Measurements from ENCODE around the gene ARHGAP18.

ARHGAP18 gene

DNA sequence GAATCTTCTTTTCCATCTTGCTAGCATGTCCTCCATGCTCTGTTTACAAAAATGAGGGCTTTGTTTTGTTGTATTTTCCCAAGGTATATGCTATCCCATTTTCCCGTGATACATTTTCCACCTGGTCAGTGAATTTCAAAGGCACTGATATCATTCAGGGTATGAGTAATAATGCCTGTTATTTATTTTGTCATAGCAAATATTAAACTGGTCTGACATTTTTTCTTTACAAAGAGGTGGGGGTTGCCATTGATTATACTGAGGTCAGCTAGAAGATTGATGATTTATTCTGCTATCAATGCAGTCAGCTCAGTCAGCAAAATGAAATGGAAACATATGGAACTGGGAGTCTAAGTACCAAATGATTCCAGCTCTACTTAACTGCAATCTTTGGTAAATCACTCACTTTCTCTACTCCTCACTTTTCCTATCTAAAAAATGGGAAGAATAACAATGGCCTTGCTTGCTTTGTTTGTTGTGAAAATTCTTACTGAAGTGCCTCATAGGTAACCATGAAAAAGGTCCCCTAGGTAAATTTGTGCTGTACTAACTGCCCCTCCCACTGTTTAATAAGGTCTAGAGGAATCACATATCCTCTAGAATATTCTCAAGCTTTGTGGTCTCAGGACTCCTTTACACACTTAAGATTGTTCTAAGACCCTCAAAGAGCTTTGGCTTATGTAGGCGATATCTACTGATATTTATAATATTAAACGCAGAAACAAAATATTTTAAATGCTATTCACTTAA lies 64.0 kb downstream of the ARHGAP18 start:
- Mint-ChIP-seq H3K9me3 (no peaks in the 10 kb centered on the region), H3K36me3 (peaks cover 5% of the 10 kb centered on the region), H3K4me3 (no peak overlapping the region), H3K27me3 (no peaks in the 10 kb centered on the region), H3K4me1 (peaks cover 7% of the 10 kb centered on the region), H3K27ac (no peak overlapping the region)
- CTCF ChIA-PET, result no interaction called here
- DNase-seq, result no peak

DNA sequence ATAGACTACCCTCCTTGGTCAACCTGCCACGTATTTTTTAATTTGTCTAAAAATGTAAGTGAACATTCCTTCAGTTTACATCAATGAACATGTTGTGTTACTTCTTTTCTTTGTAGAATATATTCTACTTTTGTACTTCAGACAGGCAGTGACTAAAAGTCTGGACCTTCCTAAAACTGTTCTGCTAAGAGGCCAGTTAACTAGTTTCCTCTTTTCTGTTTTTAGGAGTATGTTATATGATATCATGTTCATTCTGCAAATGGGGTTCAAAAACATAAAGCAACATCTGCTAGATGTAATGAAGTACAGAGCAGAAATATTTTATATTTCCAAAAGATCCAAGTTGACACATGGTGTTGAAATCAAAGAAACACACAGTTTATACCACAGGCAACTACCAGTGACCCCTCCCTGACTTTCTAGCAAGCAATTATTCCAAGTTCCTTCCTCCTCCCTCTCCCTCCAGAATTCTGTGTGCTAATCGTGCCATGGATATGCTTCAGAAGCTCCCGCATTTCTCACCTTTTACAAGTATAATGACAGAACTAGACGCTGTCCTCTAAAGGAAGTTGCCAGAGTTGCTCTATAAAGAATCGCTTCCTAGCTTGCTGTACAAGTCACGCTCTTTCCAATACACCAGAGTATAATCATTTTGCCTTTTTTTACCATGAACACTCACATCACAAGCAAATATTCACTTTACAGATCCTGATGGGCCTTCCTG lies 64.7 kb downstream of the ARHGAP18 start:
- Mint-ChIP-seq H3K9me3 (no peaks in the 10 kb centered on the region), H3K27ac (no peak overlapping the region), H3K27me3 (no peaks in the 10 kb centered on the region), H3K4me3 (no peak overlapping the region), H3K36me3 (peaks cover 10% of the 10 kb centered on the region), H3K4me1 (peaks cover 3% of the 10 kb centered on the region)
- CTCF ChIA-PET, result no interaction called here
- DNase-seq, result no peak

DNA sequence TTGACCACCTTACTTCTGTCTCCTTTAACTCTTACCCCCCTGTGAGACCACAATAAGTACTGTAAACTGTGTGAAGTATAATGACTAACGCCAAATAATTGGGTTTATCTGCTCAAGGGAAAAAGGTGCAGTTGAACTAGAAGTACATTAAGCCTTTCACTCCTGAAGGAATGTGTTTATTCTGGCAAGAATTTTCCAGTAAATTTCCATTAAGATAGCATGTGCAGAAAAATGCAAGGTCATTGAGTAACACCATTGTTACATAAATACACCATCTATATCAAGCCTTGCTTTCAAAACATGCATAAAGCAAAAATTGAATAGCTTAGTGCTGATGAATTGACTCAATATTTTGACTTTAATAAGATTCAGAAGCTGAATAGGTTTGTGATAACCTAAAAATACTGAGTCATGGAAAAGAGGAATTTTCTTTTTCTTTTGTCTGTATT lies 65.4 kb downstream of the ARHGAP18 start:
- peaks cover 11% of the 10 kb centered on the region for H3K36me3 Mint-ChIP-seq
- CTCF ChIA-PET, result no interaction called here
- H3K4me1 Mint-ChIP-seq, result peaks cover 3% of the 10 kb centered on the region
- no peaks in the 10 kb centered on the region for H3K9me3 Mint-ChIP-seq
- DNase-seq, result no peak
- H3K4me3 Mint-ChIP-seq, result no peak overlapping the region
- no peak overlapping the region for H3K27ac Mint-ChIP-seq
- H3K27me3 Mint-ChIP-seq, result no peaks in the 10 kb centered on the region

DNA sequence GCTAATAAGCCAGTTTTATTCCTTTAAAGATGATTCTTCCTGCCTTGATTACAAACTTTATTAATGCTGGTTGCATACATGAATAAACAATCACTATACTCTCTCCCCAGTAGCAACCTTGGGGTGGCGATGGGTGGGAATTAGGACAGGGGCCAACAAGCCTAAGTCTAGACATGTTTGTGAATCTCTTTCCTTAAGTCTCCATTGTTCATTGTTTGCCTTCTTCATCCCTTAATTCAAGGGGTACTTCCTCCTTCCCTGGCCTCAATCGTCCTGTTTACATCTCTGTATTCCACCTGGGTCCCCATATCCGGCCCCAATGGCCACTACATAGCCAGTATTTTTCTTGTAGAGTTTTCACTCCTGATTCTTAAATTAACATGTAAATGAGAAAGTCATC lies 66.0 kb downstream of the ARHGAP18 start:
- Mint-ChIP-seq H3K36me3 (peaks cover 11% of the 10 kb centered on the region), H3K27me3 (no peaks in the 10 kb centered on the region), H3K4me1 (peaks cover 3% of the 10 kb centered on the region), H3K27ac (no peak overlapping the region), H3K9me3 (no peaks in the 10 kb centered on the region), H3K4me3 (no peak overlapping the region)
- CTCF ChIA-PET, result no interaction called here
- no peak for DNase-seq

DNA sequence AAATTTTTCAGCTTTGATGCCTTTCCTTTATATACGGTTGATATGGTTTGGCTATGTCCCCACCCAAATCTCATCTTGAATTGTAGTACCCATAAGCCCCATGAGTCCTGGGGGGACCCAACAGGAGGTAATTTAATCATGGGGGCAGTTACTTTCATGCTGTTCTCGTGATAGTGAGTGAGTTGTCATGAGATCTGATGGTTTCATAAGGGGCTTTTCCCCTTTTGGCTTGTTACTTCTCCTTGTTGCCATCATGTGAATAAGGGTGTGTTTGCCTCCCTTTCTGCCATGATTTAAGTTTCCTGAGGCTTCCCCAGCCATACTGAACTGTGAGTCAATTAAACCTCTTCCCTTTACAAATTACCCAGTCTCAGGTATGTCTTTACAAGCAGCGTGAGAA lies 66.8 kb downstream of the ARHGAP18 start:
- peaks cover 15% of the 10 kb centered on the region for H3K36me3 Mint-ChIP-seq
- no peaks in the 10 kb centered on the region for H3K9me3 Mint-ChIP-seq
- DNase-seq, result no peak
- no peaks in the 10 kb centered on the region for H3K27me3 Mint-ChIP-seq
- no peak overlapping the region for H3K27ac Mint-ChIP-seq
- H3K4me1 Mint-ChIP-seq, result no peaks in the 10 kb centered on the region
- CTCF ChIA-PET, result no interaction called here
- H3K4me3 Mint-ChIP-seq, result no peak overlapping the region

DNA sequence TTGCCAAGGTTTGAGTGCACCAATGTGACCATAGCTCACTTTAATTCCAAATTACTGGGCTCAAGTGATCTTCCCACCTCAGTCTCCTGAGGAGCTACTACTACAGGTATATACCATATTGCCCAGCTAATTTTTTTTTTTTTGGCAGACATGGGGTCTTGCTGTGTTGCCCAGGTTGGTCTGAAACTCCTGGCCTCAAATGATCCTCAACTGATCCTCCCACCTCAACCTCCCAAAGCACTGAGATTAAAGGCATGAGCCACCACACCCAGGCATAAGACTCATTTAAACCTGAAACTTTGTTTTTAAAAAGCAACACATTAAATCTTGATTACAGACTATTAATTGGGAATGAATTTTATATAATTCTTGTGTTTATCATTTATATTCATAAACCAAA lies 67.7 kb downstream of the ARHGAP18 start:
- Mint-ChIP-seq H3K27me3 (no peaks in the 10 kb centered on the region), H3K4me3 (no peak overlapping the region), H3K27ac (no peak overlapping the region), H3K9me3 (no peaks in the 10 kb centered on the region), H3K36me3 (peaks cover 24% of the 10 kb centered on the region), H3K4me1 (no peaks in the 10 kb centered on the region)
- CTCF ChIA-PET, result no interaction called here
- no peak for DNase-seq

DNA sequence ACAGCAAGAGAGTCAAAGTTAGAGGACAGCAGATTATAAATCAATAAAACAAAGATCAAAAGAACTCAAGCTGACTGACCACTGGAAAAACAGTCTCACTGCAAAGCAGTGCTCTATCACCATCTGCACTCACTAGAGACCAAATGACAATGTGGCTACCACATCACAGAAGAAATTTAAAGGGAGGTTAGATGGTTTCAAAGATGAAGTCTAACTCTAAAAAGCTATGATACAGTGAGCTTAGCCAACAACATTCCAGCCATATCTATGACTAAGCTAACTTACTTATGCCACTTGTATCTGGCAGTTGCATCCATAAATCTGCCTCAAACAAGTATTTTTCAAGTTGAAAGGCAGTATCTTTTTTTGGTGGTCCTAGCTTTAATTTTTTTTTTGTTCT lies 68.6 kb downstream of the ARHGAP18 start:
- CTCF ChIA-PET, result interaction anchor here (0.7 kb wide), 1 partner anchor 142 kb away, joined by 3 read pairs; no protein-coding TSS in a partner anchor
- no peaks in the 10 kb centered on the region for H3K9me3 Mint-ChIP-seq

DNA sequence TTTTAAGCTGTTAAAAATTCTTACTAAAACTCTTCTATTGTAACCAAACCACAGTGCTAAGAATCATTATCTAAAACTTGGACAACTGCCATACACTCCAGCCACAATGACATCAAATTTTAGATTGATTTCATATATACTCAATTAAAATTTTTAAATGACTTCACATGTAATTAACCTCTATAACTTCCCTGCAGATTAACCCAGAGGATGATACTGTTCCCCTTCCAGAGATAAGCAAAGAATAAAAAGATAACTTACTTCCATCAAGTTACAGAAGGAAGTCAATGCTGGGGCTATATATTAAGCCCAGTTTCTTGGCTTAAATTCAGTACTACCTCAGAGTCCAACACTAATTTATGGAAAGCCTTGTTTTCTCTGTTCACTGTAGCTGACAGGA lies 71.3 kb downstream of the ARHGAP18 start:
- no peak for DNase-seq
- H3K27ac Mint-ChIP-seq, result no peak overlapping the region
- no peak overlapping the region for H3K4me3 Mint-ChIP-seq

More for the DNA sequence above, 68.6 kb downstream of the ARHGAP18 start:
- Mint-ChIP-seq H3K4me3 (no peak overlapping the region), H3K27ac (no peak overlapping the region), H3K4me1 (no peaks in the 10 kb centered on the region), H3K27me3 (no peaks in the 10 kb centered on the region), H3K36me3 (peaks cover 30% of the 10 kb centered on the region)
- DNase-seq, result no peak

DNA sequence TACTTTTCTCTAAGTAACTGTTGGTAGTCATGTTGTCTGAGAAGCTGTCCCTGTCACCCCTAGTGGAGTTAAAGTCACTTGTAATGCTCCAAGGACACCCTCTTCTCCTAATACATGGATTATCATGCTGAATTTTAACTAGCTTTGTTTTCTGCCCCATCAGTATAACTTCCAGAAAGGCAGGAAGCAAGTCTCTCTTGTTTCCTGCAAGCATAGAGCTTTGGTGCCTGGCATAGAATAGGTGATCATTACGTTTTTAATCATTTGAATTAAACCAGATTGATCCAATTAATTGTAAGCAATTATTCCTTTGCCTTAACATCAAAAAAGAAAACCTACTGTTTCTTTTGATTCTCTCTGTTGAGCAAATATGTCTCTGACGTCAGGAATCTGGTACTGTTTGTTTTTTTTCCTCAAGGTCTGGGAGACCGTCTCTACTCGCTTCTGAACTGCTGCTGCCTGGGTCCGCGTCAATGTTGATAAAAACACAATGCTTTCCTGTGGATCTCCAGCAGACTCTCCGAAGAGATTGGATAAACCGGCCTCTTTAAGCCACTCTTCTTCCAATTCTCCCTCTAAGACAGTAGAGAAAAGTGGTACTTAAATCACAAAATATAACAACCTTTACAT lies 71.8 kb downstream of the ARHGAP18 start:
- no peak overlapping the region for H3K27ac Mint-ChIP-seq
- DNase-seq, result no peak
- H3K9me3 Mint-ChIP-seq, result no peaks in the 10 kb centered on the region
- no peak overlapping the region for H3K4me3 Mint-ChIP-seq
- H3K4me1 Mint-ChIP-seq, result no peaks in the 10 kb centered on the region
- peaks cover 38% of the 10 kb centered on the region for H3K36me3 Mint-ChIP-seq
- CTCF ChIA-PET, result interaction anchor here (1.5 kb wide), 1 partner anchor 92 kb away, joined by 4 read pairs; no protein-coding TSS in a partner anchor
- no peaks in the 10 kb centered on the region for H3K27me3 Mint-ChIP-seq

More for the DNA sequence above, 71.3 kb downstream of the ARHGAP18 start:
- no peaks in the 10 kb centered on the region for H3K27me3 Mint-ChIP-seq
- CTCF ChIA-PET, result interaction anchor here (1.5 kb wide), 1 partner anchor 91 kb away, joined by 4 read pairs; no protein-coding TSS in a partner anchor
- peaks cover 38% of the 10 kb centered on the region for H3K36me3 Mint-ChIP-seq
- no peaks in the 10 kb centered on the region for H3K4me1 Mint-ChIP-seq
- no peaks in the 10 kb centered on the region for H3K9me3 Mint-ChIP-seq

DNA sequence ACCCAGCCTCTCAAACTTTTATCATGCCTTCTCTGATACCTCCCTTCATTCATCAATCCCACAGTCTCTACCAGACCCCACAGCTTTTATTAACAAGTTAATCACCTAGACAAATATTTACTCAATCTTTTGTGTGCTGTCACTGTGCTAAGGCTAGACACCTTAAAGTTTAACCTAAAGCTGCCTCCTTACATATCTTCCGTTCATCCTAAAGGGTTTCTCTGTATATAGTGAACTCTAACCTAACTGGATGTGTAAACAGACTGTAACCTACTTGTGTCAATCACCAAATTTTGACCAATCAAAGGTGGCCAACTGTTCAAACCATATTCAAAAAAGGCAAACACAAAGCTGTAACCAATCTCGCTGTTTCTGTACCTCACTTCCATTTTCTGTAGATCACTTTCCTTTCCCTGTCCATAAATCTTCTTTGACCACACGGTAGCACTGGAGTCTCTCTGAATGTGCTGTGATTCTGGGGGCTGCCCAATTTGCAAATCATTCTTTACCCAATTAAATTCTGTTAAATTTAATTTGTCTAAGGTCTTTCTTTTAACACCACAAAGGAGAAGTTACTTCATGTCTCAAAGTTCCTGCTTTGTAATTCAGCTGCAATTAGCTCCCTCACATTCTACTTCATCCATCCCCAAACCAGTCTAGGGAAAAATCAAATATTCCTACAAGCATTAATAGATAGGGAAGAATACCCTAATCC lies 72.5 kb downstream of the ARHGAP18 start:
- peaks cover 38% of the 10 kb centered on the region for H3K36me3 Mint-ChIP-seq
- H3K9me3 Mint-ChIP-seq, result no peaks in the 10 kb centered on the region
- H3K27ac Mint-ChIP-seq, result no peak overlapping the region
- CTCF ChIA-PET, result no interaction called here
- H3K27me3 Mint-ChIP-seq, result no peaks in the 10 kb centered on the region
- H3K4me1 Mint-ChIP-seq, result no peaks in the 10 kb centered on the region
- no peak overlapping the region for H3K4me3 Mint-ChIP-seq
- DNase-seq, result no peak

DNA sequence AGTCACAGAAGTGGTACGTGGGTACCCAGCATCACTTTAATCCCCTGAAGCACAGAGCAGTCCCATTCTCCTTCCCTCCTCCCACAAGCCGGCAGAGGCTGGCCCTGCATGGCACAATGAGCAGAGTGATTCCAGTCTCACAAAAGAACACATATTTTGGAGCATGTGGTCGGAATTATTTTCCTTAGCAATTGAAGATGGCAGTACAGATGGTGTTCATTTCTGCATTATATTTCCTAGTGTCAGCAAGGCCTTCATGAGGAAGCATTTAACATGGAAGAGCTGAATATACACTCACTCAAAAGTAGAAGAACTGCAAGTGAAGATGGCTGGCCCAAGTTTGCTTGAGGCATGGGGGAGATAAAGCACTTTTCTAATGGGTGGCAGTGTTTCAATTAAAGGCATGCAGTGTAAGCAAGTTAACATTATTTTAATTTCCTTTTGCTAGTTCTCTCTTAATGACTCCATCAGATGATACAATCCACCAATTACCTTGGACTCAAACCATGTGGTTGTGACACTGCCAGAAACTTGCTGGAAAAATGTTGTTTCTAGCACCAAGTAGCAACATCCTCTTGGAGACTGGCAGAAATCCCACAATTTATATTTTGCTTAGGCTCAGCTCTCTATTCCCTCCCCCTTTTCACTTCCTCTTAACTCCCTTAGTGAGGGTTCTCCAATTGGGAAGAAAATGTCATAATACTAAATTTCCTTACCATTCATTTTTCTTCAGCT lies 74.4 kb downstream of the ARHGAP18 start:
- no peak for DNase-seq

DNA sequence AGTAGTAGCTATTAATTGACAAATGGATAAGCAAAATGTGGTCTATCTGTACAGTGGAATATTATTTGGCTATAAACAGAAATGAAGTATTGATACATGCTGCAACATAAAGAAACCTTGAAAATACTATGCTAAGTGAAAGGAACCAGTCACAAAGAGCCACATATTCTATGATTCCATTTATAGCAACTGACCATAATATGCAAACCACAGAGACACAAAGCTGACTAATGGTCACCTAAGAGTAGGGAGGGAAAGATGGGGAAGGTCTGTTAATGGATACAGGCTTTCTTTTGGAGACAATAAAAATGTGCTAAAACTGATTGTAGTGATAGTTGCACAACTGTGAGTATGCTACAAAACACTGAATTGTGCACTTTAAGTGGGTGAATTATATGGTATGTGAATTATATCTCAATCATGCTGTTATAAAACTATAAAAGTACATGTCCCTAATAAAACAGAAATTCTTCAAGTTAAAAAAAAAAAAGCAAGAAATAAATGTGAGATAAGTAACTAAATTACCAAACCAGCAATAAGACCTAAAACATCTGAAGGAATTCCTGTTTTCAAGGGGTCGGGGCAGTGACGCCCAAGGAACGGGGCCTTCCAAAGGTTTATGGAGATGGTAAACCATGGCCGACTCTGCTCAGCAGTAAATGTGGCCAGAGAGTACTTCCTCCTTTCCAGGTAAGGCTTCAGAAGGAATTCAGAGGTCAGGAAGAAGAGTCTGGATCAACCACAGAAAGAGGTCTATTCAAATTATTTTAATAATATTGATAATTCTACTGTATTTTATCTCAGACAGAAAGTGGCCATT lies 75.4 kb downstream of the ARHGAP18 start:
- Mint-ChIP-seq H3K4me3 (no peak overlapping the region), H3K9me3 (no peaks in the 10 kb centered on the region), H3K4me1 (no peaks in the 10 kb centered on the region), H3K27ac (no peak overlapping the region), H3K36me3 (peaks cover 29% of the 10 kb centered on the region), H3K27me3 (no peaks in the 10 kb centered on the region)
- CTCF ChIA-PET, result no interaction called here
- no peak for DNase-seq

More for the DNA sequence above, 74.4 kb downstream of the ARHGAP18 start:
- Mint-ChIP-seq H3K36me3 (peaks cover 31% of the 10 kb centered on the region), H3K4me1 (no peaks in the 10 kb centered on the region), H3K4me3 (no peak overlapping the region), H3K27ac (no peak overlapping the region), H3K9me3 (no peaks in the 10 kb centered on the region), H3K27me3 (no peaks in the 10 kb centered on the region)
- CTCF ChIA-PET, result no interaction called here

DNA sequence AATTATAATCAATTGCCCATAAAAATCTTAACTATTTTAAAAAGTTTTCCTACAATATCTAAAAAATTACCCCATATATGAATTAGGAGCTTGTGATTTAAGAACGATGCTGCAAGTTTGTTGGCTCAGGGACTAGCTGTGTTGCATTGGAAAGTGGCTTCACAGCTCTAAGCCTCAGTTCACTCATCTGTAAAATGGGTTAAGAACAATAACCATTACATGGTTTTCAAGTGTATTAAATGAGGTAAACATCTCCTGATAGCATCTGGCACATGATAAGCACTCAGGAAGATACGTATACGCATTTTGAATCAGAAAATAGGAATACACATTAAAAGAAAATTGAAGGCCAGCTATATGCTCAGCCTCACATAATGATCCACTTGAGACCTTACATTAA lies 76.4 kb downstream of the ARHGAP18 start:
- Mint-ChIP-seq H3K4me1 (no peaks in the 10 kb centered on the region), H3K27me3 (no peaks in the 10 kb centered on the region), H3K27ac (no peak overlapping the region), H3K4me3 (no peak overlapping the region), H3K9me3 (no peaks in the 10 kb centered on the region), H3K36me3 (peaks cover 32% of the 10 kb centered on the region)
- no peak for DNase-seq
- CTCF ChIA-PET, result no interaction called here

All from activated naive CD4-positive, alpha-beta T cell treated with anti-CD3 and anti-CD28 coated beads, Interleukin-2, amount 10 ng/mL, durations not matched to agents 7 days and 5 days (primary cell).